ENCODE measurements around the gene SLC22A31. TPM values are rescaled to one million over a fixed set of nuclear protein-coding genes. Genes with fewer than 3 reads are reported as not detected.
A peak's percentile ranks its signal among the peaks of the same experiment; 100 is the strongest.

SLC22A31 gene
- total RNA-seq, 1 experiment from 2014 or later: 53.7 TPM

DNA sequence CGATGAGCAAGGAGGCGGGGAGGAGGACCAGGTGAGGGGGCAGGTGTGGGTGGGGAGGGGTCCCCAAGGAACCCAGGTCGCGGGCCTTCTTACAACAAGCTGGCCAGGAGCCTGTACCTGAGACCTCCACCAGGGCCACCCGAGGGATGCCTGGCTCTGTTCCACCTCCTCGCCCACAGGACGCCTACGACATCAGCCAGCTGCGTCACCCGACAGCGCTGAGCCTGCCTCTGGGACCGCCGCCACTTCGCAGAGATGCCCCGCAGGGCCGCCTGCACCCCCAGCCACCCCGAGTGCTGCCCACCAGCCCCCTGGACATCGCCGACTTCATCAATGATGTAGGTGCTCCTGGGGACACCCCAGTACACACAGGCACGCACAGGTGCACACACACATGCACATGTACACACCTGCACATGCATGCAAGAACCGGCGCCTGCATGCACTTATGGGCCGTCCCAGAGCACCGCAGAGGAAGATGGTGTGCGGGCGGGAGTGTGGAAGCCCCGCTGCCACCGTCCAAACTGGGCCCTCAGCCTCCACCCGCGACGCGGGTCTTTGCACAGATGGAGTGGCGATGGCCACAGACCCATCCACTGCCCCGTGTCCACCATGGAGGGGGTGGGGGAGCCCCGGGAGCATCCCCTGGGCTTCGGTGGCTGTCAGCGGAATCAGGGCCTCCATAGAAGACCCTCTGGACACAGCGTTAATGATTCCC is 6.6 kb downstream of the SLC22A31 start:
- Histone ChIP-seq H3K36me3 (ENCODE audit: control insufficient read depth in 1 of 2, insufficient read depth in 2 of 2, low read length in 2 of 2) (no peaks in the 10 kb centered on the region), H3K79me2 (ENCODE audit: insufficient read depth, low read length) (no peaks in the 10 kb centered on the region), H3K4me2 (ENCODE audit: low read length) (peak overlapping the region; percentile 72), H4K20me1 (ENCODE audit: insufficient read depth) (no peaks in the 10 kb centered on the region), H3K27me3 (ENCODE audit: insufficient read depth, low read length) (no peaks in the 10 kb centered on the region), H3K9me3 (ENCODE audit: control insufficient read depth in 1 of 2, insufficient read depth in 1 of 2, low read depth in 1 of 2, low read length in 2 of 2) (no peaks in the 10 kb centered on the region), H2AFZ (ENCODE audit: low read depth, low read length, poor library complexity, severe bottlenecking) (no peak overlapping the region), H3K9me2 (ENCODE audit: insufficient read depth) (no peaks in the 10 kb centered on the region), H3K27ac (ENCODE audit: low read depth, low read length) (no peak overlapping the region; the same call in 1 of the 2 replicates), H3K9ac (ENCODE audit: low read length) (peak overlapping the region; percentile 27; the same call in 1 of the 2 replicates), H3K4me1 (ENCODE audit: control insufficient read depth in 1 of 2, insufficient read depth in 2 of 2, low read length in 2 of 2) (peaks cover 0 to 16% of the 10 kb centered on the region in 2 experiments; a peak in 2 of 4 replicates), H3K4me3 (replicated peaks in 1 of 2; ENCODE audit: low read depth in 1 of 2, low read length in 2 of 2) (peak overlapping the region; percentile 19 to 26; a peak in 2 of 4 replicates)
- BruUV-seq (replicated peaks): no TSS peak
- ChIA-PET POLR2A (interaction anchor here (1.2 to 2.1 kb wide), 5 partner anchors 8 to 381 kb away, joined by 4 to 12 read pairs (median 9); partner anchors contain the start of genes APRT and CDH15), RAD21 (ENCODE audit: low non-redundant PET in 1 of 2, low total read pairs in 2 of 2, uncharacterized antibody in 2 of 2, unreplicated experiment in 2 of 2) (interaction anchor here (0.7 to 1.4 kb wide), 3 partner anchors 8 to 251 kb away, joined by 5 to 8 read pairs (median 8); partner anchors contain the start of gene CDH15 (in 1 of the 2)), CTCF (interaction anchor here (1.4 to 1.5 kb wide), 3 partner anchors 8 to 23 kb away, joined by 3 to 14 read pairs (median 11); partner anchors contain the start of genes CDH15 and ZNF778)
- no peak for DNase-seq (ENCODE audit: low read depth, low spot score)
- ATAC-seq: no peak
- TF ChIP-seq EGR1 (IDR thresholded peaks at IDR 0.05; ENCODE audit: low read depth): no peak
- TF ChIP-seq POLR2AphosphoS5 (IDR thresholded peaks at IDR 0.05; ENCODE audit: low read depth, low read length): no peak
- no peak for TF ChIP-seq CEBPB (IDR thresholded peaks at IDR 0.05; ENCODE audit: low read depth)
- TF ChIP-seq CBX3 (IDR thresholded peaks at IDR 0.05; ENCODE audit: low read depth): no peak
- TF ChIP-seq SP1 (IDR thresholded peaks at IDR 0.05; ENCODE audit: low read depth): no peak
- intact Hi-C loops (cut with micrococcal nuclease): no loop called here

GRCh38 chr16:89192956-89193575 is 7.3 kb downstream of the SLC22A31 start:
- RAD21 ChIA-PET (ENCODE audit: low non-redundant PET in 1 of 2, low total read pairs in 2 of 2, uncharacterized antibody in 2 of 2, unreplicated experiment in 2 of 2): interaction anchor here (0.6 to 1.4 kb wide), 5 partner anchors 9 to 250 kb away, joined by 4 to 8 read pairs (median 5); partner anchors contain the start of gene CDH15 (in 1 of the 2)

More at GRCh38 chr16:89192956-89193575, 7.3 kb downstream of the SLC22A31 start:
- no peaks in the 10 kb centered on the region for H3K9me3 ChIP-seq (ENCODE audit: control insufficient read depth in 1 of 2, insufficient read depth in 1 of 2, low read depth in 1 of 2, low read length in 2 of 2)
- H3K79me2 ChIP-seq (ENCODE audit: insufficient read depth, low read length): no peaks in the 10 kb centered on the region
- ATAC-seq: peak; percentile 80
- H3K4me3 ChIP-seq (replicated peaks in 1 of 2; ENCODE audit: low read depth in 1 of 2, low read length in 2 of 2): peak overlapping the region; percentile 19 to 26; a peak in 2 of 4 replicates
- 0 out of 2 replicates have a peak, but pooled peaks have one; percentile 28 for TF ChIP-seq SP1 (IDR thresholded peaks at IDR 0.05; ENCODE audit: low read depth)
- TF ChIP-seq, protein P1, sequence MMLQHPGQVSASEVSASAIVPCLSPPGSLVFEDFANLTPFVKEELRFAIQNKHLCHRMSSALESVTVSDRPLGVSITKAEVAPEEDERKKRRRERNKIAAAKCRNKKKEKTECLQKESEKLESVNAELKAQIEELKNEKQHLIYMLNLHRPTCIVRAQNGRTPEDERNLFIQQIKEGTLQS (IDR thresholded peaks at IDR 0.05): no peak
- peak overlapping the region; percentile 27; the same call in 1 of the 2 replicates for H3K9ac ChIP-seq (ENCODE audit: low read length)
- peak; percentile 94 for DNase-seq (ENCODE audit: low read depth, low spot score)
- H3K4me2 ChIP-seq (ENCODE audit: low read length): peak overlapping the region; percentile 72
- H3K9me2 ChIP-seq (ENCODE audit: insufficient read depth): no peaks in the 10 kb centered on the region
- no peak overlapping the region for H2AFZ ChIP-seq (ENCODE audit: low read depth, low read length, poor library complexity, severe bottlenecking)
- ChIA-PET CTCF (interaction anchor here (0.9 to 1.5 kb wide), 11 partner anchors 8 to 634 kb away, joined by 3 to 14 read pairs (median 5); partner anchors contain the start of genes CDH15 and ZNF778), POLR2A (interaction anchor here (0.6 to 2.1 kb wide), 15 partner anchors 9 to 419 kb away, joined by 3 to 12 read pairs (median 4); partner anchors contain the start of genes APRT, CDH15 and ZNF778)
- H3K4me1 ChIP-seq (ENCODE audit: control insufficient read depth in 1 of 2, insufficient read depth in 2 of 2, low read length in 2 of 2): peaks cover 0 to 16% of the 10 kb centered on the region in 2 experiments; a peak in 2 of 4 replicates
- no peaks in the 10 kb centered on the region for H4K20me1 ChIP-seq (ENCODE audit: insufficient read depth)
- H3K27ac ChIP-seq (ENCODE audit: low read depth, low read length): no peak overlapping the region; the same call in 1 of the 2 replicates
- no TSS peak for BruUV-seq (replicated peaks)
- no peaks in the 10 kb centered on the region for H3K27me3 ChIP-seq (ENCODE audit: insufficient read depth, low read length)
- intact Hi-C loops (cut with micrococcal nuclease): loop anchor here (1.0 kb wide), 1 partner anchor 22 kb away; the partner anchor contains the start of gene CDH15
- H3K36me3 ChIP-seq (ENCODE audit: control insufficient read depth in 1 of 2, insufficient read depth in 2 of 2, low read length in 2 of 2): no peaks in the 10 kb centered on the region

All from HCT116 (cell line).